Measurements from ENCODE around the gene FRY.
"Not testable (repeated sequence)": the region's sequence is repeated elsewhere in the genome, so short reads cannot be mapped to it uniquely, and the experiment has no call there.

The FRY gene

DNA sequence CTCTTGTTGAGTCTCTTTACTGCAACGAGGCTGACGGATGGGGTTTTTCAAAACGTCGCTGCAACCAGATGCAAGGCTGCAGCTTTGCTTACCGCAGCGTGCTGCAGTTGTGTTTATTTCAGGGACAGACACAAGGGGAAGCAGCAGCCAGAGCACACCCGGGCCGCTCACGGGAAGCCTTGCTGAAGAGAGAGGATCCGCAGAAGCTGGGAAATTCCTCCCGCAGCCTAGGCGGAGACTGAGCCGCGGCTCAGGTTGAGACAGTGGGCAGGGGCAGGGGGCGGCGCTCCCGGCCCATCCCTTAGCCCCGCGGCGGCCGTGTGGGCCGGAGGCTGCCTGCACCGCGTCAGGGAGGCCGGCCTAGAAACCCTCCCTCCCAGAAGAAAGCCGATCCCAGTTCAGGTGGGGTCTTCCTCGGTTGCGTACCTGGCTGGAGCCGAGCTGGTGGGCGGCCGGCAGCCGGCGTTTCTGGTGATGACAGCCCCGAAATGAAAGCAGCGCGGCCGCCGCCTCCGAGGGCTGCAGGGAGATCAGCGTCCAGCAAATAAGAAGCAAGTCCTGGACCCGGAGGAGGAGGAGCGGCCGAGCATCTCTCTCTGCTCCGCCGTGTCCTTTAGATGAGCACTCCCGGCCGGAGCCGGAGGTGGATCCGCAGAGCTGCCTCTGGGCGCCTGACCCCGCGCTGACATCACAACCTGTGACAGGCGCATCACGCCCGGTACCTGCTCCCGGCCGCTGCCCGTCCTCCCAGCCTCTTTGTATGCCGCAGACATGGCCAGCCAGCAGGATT, at the start of gene FRY:
FRY (plus strand) TSS at position 750 of the 790 bp plus-strand sequence; CDS start at position 772, 22 bp downstream.
- peak; percentile 20 to 28 for DNase-seq

DNA sequence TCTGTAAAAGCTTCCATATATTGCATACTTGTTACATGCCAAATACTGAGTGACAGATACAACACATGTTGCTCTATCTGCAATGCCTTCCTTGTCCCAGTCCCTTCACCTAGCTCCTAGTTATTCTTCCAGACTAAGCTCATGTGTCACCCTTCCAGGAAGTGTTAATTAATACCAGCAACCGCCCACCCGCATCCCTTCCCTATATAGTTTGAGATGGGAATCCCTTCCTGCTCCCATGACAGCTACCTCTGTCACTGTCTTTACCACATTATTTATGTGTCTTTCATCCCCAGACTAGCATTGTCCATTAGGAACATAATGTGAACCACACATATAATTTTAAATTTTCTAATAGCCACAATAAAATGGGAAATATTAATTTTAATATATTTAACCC, 49.5 kb upstream of the FRY start:
- DNase-seq = no peak

DNA sequence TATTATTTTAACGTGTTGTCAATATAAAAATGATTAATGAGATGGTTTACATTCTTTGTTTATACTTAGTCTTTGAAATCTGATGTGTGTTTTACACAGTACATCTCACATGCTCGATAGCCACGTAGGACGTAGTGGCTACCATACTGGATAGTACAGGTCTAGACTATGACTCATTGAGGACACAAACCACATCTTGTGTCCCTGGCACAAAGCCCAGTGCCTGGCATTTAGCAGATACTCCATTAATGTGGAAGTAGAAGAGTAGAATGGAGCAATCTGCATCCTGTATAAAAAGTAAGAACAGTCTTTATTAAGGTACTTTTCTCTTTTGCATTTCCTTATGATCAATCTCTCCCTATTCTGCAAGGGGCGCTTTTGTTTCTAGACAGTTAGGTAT, 49.0 kb upstream of the FRY start:
- DNase-seq = no peak

DNA sequence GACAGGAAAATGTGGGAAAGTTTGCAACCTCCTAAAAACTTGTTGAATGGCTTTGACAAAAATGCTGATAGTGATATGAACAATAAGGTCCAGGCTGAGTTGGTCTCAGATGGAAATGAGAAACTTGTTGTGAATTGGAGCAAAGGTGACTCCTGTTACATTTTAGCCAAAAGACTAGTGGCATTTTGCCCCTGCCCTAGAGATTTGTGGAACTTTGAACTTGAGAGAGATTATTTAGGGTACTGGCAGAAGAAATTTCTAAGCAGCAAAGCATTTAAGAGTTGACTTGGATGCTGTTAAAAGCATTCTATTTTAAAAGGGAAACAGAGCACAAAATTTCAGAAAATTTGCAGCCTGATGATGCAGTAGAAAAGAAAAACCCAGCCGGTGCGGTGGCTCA, 47.9 kb upstream of the FRY start:
- not testable (repeated sequence) for DNase-seq

DNA sequence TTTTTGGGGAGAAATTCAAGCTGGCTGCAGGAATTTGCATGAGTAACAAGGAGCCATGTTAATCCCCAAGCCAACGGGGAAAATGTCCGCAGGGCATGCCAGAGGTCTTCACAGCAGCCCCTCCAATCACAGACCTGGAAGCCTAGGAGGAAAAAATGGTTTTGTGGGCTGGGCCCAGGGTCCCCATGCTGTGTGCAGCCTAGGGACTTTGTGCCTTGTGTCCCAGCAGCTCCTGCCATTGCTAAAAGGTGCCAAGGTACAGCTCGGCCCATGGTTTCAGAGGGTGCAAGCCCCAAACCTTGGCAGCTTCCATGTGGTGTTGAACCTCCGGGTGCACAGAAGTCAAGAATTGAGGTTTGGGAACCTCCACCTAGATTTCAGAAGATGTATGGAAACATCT, 47.2 kb upstream of the FRY start:
- not testable (repeated sequence) for DNase-seq

DNA sequence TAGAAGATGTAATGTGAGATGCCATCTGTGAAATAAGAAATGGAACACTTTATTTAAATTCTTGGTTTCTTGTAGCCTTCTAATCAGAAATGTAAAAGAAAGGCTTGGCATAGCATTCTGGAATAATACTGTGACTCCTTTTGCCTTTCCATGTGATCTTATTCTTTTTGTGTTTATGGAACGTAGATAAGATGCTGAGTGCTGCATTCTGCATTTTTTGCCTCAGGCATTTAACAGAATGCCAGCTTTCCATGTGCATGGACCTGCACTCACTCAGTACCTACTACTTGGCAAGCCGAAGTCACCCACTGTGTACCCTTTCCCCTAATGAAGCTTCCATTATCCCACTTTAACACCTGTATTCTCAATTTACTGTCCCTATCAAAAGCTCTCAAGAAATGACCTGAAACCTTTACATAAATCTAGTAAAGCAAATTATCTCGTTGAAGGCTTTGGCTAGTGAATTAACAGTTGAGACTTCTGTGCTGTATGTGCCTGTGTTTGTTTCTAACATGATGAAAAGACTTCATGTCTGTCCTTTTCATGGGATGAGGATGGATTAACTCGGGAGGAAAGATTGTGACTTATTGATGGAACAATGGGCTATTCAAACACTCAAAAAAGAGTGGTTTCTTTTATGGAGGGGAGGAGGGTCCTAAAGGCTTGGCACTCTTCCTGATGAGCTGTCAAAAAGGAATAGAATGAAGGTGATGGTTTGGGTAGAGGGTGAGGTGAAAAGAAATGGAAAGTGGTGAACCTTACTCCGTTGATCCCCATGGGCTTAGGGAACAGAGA, 44.7 kb upstream of the FRY start:
- DNase-seq = no peak

DNA sequence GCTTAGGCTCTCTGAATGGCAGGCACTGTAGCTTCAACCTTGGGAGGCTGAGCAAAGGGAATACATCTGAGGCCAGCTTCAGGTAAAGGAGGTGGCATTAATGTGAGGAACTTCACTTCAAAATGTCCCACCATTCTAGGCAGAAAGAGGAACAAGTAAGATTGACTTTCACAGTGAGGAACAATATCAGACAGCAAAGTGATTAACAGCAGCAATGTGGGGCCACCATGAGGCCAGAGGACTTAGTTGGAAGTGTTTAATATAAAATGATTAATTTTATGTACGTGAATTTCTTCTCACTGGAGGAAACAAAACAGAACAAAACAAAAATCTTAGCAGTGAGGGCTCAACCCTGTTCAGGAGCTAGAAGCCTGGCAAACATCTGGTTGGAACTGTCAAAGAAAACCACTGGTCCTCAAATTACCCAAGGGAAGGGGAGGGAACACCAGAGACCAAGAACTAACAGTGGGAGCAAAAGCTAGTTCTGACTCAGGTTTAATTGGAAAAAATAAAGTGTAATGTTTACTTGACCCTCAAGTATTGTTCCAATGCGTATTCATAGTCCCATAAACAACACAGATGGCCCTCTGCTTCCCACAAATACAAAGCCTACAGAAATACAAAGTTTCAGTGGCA, 43.9 kb upstream of the FRY start:
- DNase-seq = no peak

- not testable (repeated sequence) for DNase-seq
Observed at GRCh38 chr13:31994367-31994766, 37.2 kb upstream of the FRY start.

DNA sequence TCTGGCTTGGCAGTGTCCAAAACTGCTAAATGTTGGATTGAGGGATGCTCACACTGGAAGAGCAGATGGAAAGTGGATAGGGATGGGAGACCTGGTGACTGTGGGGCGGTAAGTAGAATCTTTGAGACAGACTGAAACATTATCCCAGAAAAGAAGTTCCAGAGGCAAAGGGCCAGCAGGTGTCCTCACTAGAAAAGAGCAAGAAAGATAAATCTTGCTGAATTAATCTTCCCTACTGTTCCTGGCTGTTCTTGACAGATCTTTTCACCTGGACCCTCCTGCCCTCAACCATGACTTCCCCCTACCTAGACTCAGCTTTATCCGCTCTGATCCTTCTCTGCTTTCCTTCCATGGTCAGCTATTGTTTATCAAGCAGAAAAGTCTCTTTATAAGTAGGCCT, 35.0 kb upstream of the FRY start:
- no peak for DNase-seq

GRCh38 chr13:31997641-31998040, 33.9 kb upstream of the FRY start:
- DNase-seq = no peak

GRCh38 chr13:31998131-31998530, 33.4 kb upstream of the FRY start:
- no peak for DNase-seq

- not testable (repeated sequence) for DNase-seq
Observed at GRCh38 chr13:32000754-32001153, 30.8 kb upstream of the FRY start.

GRCh38 chr13:32001154-32001768, 30.3 kb upstream of the FRY start:
- DNase-seq = no peak

- DNase-seq = no peak
Observed at GRCh38 chr13:32001769-32002168, 29.8 kb upstream of the FRY start.

GRCh38 chr13:32002873-32003272, 28.7 kb upstream of the FRY start:
- no peak for DNase-seq

DNA sequence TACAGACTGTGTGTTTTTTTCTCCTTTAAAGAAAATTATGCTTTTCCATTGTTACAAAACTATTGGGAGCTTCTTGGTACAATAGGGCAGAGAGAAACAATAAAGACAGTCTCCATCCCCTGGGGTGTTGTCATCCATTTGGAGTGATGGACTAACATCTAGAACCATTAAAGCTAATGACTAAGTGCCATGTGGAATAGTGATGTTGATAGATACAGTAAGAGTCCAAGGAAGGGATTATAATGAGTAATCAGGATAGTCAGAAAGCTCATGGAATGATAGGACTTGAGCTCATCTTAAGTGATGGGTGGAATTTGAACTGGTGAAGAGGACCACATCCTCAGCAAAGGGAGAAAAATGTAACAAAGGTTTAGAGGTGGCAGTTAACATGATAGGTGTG, 24.1 kb upstream of the FRY start:
- no peak for DNase-seq

DNA sequence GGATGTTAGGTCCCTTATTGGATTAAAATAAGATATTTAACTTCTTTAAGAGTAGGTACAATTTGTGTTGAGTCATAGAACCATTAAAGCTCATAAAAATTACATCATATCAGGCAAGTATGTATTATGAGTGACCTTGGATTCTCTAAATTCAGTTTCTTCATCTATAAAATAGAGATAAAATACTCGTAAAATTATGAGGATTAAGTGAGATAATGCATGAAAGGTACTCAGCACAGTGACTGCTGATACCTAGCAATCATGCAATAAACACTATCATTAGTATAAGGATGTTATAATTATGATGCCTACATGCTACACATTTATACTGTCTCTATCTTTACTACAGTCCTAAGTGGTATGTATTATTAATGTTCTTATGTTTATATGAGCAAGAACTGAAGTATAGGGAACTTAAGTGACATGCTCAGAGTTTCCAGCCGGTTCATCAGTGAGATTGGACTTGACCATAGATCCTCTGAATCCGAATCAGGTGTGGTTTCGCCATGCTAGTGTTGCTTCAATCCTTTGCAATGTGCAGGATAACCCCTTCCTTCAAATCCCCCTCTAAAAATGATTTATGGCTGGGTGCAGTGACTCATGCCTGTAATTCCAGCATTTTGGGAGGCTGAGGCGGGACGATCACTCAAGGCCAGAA, 22.9 kb upstream of the FRY start:
- DNase-seq = no peak

DNA sequence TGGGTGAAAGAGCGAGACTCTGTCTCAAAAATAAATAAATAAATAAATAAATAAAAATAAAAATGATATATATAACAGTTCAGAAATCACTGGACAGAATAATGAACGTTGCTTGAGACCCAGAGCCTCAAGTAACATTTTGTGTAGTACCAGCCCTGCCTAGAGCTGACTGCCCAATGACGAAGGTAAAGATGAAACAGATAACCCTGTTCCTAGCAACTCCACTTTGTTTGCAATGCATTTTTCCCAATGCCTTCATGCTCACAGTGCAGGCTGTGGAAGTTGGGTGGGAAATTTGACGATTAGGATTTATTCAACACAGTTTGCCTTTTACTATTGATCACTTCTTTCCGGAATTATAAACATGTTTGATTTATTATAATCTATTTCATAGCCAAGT, 22.2 kb upstream of the FRY start:
- DNase-seq = no peak

DNA sequence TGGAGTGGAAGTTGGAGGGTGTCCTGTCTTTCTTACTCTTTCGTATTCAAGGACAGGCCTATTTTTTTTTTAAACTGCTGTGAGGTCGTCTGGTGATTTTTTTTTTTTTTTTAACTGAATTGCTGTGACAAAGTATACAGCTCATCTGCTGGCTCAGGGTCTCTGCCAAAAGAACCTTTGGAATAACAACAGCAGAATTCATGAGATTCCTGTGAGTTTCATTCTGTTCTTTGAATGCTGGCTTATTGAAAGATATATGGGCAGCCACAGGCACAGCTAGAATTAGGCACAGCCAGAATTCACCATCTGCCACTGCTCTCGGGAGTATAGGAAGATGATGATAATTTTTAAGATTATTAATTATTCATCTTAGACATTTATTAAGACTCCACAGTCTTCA, 21.4 kb upstream of the FRY start:
- no peak for DNase-seq

DNA sequence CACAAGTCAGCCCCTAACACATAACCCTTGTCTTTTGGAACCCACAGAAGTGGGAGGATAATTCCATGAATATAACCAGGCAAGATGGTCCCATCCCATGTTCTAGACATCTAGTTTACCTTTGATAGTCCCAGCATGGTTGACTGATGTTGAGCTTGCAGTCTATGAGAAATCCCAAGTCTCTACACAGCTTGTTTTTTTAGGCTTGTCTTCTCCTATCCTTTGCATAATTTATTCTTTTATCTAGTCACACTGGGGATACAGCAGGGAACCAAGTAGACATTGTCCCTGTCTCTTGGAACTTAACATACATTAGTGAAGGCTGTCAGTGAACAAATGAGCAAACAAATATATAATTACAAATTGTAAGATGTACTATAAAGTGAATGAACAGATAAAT, 19.6 kb upstream of the FRY start:
- DNase-seq = no peak

GRCh38 chr13:32013181-32013580, 18.4 kb upstream of the FRY start:
- no peak for DNase-seq

DNA sequence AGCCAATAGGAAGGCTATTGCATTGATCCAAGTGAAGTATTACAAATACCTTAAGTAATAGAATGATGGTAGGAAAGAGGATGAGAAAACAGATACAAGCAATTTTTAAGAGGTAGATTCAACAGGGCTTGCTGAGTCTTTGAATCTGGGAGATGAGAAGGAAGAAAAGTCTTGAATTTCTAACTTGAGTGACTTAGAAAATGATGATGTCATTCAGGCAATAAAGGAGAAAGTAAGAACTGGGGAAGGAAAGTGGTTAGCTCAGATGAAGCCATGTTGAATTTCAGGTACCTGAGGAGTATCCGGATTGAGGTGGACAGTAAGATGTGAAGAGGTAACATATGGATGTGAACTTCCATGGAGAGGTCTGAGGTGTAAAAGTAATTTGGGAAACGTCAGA, 15.5 kb upstream of the FRY start:
- no peak for DNase-seq

GRCh38 chr13:32016631-32017030, 14.9 kb upstream of the FRY start:
- no peak for DNase-seq

All from activated CD4-positive, alpha-beta T cell treated with anti-CD3 and anti-CD28 coated beads for 4 hours (primary cell).